ENCODE results near the gene AHCYL2.
A peak's percentile ranks its signal among the peaks of the same experiment; 100 is the strongest.
"Not testable (repeated sequence)": the region's sequence is repeated elsewhere in the genome, so short reads cannot be mapped to it uniquely, and the experiment has no call there.

Gene AHCYL2

GRCh38 chr7:129341816-129342806 lies 117.3 kb downstream of the AHCYL2 start:
- no peak for ATAC-seq (replicated peaks)
- Mint-ChIP-seq H3K9me3 (no peaks in the 10 kb centered on the region), H3K4me3 (no peak overlapping the region), H3K27ac (peak overlapping the region in 1 of 2 donors; percentile 16), H3K36me3 (ENCODE audit: insufficient read depth) (no peaks in the 10 kb centered on the region), H3K27me3 (no peaks in the 10 kb centered on the region), H3K4me1 (ENCODE audit: low read depth in 2 of 2) (peaks cover 8 to 13% of the 10 kb centered on the region in 2 donors)
- DNase-seq: no peak

- DNase-seq: peak; percentile 19
- Mint-ChIP-seq H3K4me1 (ENCODE audit: low read depth in 2 of 2) (peaks cover 8 to 13% of the 10 kb centered on the region in 2 donors), H3K9me3 (no peaks in the 10 kb centered on the region), H3K36me3 (ENCODE audit: insufficient read depth) (no peaks in the 10 kb centered on the region), H3K27ac (no peak overlapping the region), H3K4me3 (no peak overlapping the region), H3K27me3 (no peaks in the 10 kb centered on the region)
- ATAC-seq (replicated peaks): peak; percentile 46
Observed at GRCh38 chr7:129343099-129343700, 118.4 kb downstream of the AHCYL2 start.

GRCh38 chr7:129347330-129347729 lies 122.5 kb downstream of the AHCYL2 start:
- Mint-ChIP-seq H3K4me3 (no peak overlapping the region), H3K27me3 (no peaks in the 10 kb centered on the region), H3K36me3 (ENCODE audit: insufficient read depth) (peaks cover 3% of the 10 kb centered on the region), H3K27ac (no peak overlapping the region), H3K9me3 (no peaks in the 10 kb centered on the region), H3K4me1 (ENCODE audit: low read depth in 2 of 2) (peaks cover 4 to 8% of the 10 kb centered on the region in 2 donors)
- ATAC-seq (replicated peaks) (no peak), DNase-seq (no peak)

GRCh38 chr7:129348023-129348740 lies 123.4 kb downstream of the AHCYL2 start:
- Mint-ChIP-seq H3K27me3 (no peaks in the 10 kb centered on the region), H3K36me3 (ENCODE audit: insufficient read depth) (peaks cover 3% of the 10 kb centered on the region), H3K4me1 (ENCODE audit: low read depth in 2 of 2) (peaks cover 4 to 7% of the 10 kb centered on the region in 2 donors), H3K9me3 (no peaks in the 10 kb centered on the region), H3K4me3 (no peak overlapping the region), H3K27ac (no peak overlapping the region)
- ATAC-seq (replicated peaks) (no peak), DNase-seq (no peak)

DNA sequence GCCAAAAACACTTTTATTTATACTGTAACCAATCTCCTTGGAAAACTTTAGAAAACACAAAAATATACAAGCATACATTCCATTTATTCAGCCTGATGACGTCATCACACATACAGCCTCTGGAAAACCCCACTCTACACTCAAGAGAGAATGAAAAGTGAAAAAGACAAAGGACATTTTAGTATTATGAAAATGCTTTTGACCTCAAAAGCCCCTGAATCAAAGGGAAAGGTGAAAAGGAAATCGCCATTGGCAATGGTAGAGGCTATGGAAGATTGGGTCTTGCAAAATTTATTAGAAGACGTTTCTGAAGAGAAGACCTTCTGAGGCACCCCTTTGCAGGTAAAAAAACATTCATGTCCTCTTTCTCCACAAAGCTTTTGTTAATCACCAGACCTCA lies 126.5 kb downstream of the AHCYL2 start:
- H3K4me3 Mint-ChIP-seq: no peak overlapping the region
- H3K27ac Mint-ChIP-seq: no peak overlapping the region
- no peaks in the 10 kb centered on the region for H3K27me3 Mint-ChIP-seq
- ATAC-seq (replicated peaks) (no peak), DNase-seq (no peak)
- peaks cover 3% of the 10 kb centered on the region for H3K36me3 Mint-ChIP-seq (ENCODE audit: insufficient read depth)
- no peaks in the 10 kb centered on the region for H3K9me3 Mint-ChIP-seq
- H3K4me1 Mint-ChIP-seq (ENCODE audit: low read depth in 2 of 2): no peaks in the 10 kb centered on the region

DNA sequence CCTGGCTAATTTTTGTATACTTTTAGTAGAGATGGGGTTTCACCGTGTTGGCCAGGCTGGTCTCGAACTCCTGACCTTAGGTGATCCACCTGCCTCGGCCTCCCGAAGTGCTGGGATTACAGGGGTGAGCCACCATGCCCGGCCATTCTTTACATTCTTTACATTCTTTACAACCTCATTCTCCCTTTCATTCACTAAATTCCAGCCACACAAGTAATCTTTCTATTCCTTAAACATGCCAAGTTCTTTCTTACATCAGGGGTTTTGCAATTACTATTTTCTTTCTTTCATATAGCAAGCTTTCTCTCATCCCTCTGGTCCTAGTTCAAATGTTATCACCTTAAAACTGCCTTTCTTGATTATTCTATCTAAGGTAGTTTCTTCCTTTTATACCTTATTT lies 128.3 kb downstream of the AHCYL2 start:
- H3K27ac Mint-ChIP-seq; H3K9me3 Mint-ChIP-seq; H3K4me1 Mint-ChIP-seq (ENCODE audit: low read depth in 2 of 2); H3K4me3 Mint-ChIP-seq; DNase-seq; H3K27me3 Mint-ChIP-seq; ATAC-seq (replicated peaks); H3K36me3 Mint-ChIP-seq (ENCODE audit: insufficient read depth): not testable (repeated sequence)

GRCh38 chr7:129354428-129355157 lies 129.8 kb downstream of the AHCYL2 start:
- no peaks in the 10 kb centered on the region for H3K9me3 Mint-ChIP-seq

DNA sequence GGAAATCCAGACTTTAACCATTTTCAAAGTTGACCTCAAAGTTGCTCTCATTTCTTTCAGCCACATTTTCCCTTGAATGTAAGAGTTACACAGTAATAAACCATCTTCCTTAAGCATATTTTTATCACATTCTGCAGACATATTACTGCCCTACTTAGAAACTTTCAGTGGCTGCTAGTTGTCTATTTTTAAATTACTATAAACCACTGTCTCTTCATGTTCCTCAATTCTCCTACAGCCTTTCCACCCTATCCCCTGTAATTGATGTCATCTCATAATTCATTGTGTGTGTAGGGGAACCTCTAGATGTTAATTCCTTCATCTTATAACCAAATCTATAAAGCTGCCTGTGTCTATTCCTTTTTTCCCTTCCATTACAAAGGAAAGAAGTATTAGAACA lies 131.3 kb downstream of the AHCYL2 start:
- Mint-ChIP-seq H3K27me3 (no peaks in the 10 kb centered on the region), H3K4me1 (ENCODE audit: low read depth in 2 of 2) (peaks cover 4% of the 10 kb centered on the region in 2 donors), H3K9me3 (no peaks in the 10 kb centered on the region), H3K27ac (peak overlapping the region in 1 of 2 donors; percentile 25), H3K36me3 (ENCODE audit: insufficient read depth) (no peaks in the 10 kb centered on the region), H3K4me3 (no peak overlapping the region)
- DNase-seq (no peak), ATAC-seq (replicated peaks) (no peak)

More at GRCh38 chr7:129354428-129355157, 129.8 kb downstream of the AHCYL2 start:
- DNase-seq (no peak), ATAC-seq (replicated peaks) (no peak)
- H3K36me3 Mint-ChIP-seq (ENCODE audit: insufficient read depth): peaks cover 3% of the 10 kb centered on the region
- H3K27ac Mint-ChIP-seq: no peak overlapping the region
- H3K4me3 Mint-ChIP-seq: no peak overlapping the region
- peaks cover 4% of the 10 kb centered on the region in 2 donors for H3K4me1 Mint-ChIP-seq (ENCODE audit: low read depth in 2 of 2)
- no peaks in the 10 kb centered on the region for H3K27me3 Mint-ChIP-seq

DNA sequence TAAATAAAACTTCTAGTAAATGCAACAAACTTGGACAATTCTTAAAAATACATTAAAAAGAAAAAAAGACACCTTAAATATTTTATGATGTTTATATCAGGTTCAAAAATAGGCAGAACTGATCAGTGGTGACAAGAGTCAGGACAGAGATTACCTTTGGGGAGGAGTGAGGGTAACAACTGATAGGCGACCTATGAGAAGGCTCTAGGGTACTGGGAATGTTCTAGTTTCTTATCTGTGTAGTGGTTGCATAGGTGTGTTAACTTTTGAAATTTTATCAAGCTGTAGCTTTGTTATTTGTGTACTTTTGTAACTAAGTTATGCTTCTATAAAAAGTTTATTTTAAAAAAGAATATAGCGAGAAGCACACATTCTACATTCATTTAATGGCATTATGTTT lies 134.3 kb downstream of the AHCYL2 start:
- ATAC-seq (replicated peaks): no peak
- Mint-ChIP-seq H3K4me3 (no peak overlapping the region), H3K27me3 (no peaks in the 10 kb centered on the region), H3K27ac (no peak overlapping the region), H3K36me3 (ENCODE audit: insufficient read depth) (no peaks in the 10 kb centered on the region), H3K9me3 (no peaks in the 10 kb centered on the region), H3K4me1 (ENCODE audit: low read depth in 2 of 2) (peaks cover 4% of the 10 kb centered on the region in 2 donors)
- no peak for DNase-seq

- Mint-ChIP-seq H3K27ac (no peak overlapping the region), H3K27me3 (no peaks in the 10 kb centered on the region), H3K4me1 (ENCODE audit: low read depth in 2 of 2) (peaks cover 4% of the 10 kb centered on the region in 2 donors), H3K4me3 (no peak overlapping the region), H3K9me3 (no peaks in the 10 kb centered on the region), H3K36me3 (ENCODE audit: insufficient read depth) (no peaks in the 10 kb centered on the region)
- no peak for DNase-seq
- ATAC-seq (replicated peaks): no peak
Observed at GRCh38 chr7:129359638-129360037, 134.8 kb downstream of the AHCYL2 start.

GRCh38 chr7:129361771-129362170 lies 136.9 kb downstream of the AHCYL2 start:
- no peaks in the 10 kb centered on the region for H3K36me3 Mint-ChIP-seq (ENCODE audit: insufficient read depth)
- peaks cover 4% of the 10 kb centered on the region in 2 donors for H3K4me1 Mint-ChIP-seq (ENCODE audit: low read depth in 2 of 2)
- H3K9me3 Mint-ChIP-seq: no peaks in the 10 kb centered on the region
- no peak overlapping the region for H3K27ac Mint-ChIP-seq
- no peak for DNase-seq
- H3K27me3 Mint-ChIP-seq: no peaks in the 10 kb centered on the region
- no peak overlapping the region for H3K4me3 Mint-ChIP-seq
- ATAC-seq (replicated peaks): no peak

GRCh38 chr7:129362496-129362895 lies 137.7 kb downstream of the AHCYL2 start:
- peaks cover 4 to 5% of the 10 kb centered on the region in 2 donors for H3K4me1 Mint-ChIP-seq (ENCODE audit: low read depth in 2 of 2)

DNA sequence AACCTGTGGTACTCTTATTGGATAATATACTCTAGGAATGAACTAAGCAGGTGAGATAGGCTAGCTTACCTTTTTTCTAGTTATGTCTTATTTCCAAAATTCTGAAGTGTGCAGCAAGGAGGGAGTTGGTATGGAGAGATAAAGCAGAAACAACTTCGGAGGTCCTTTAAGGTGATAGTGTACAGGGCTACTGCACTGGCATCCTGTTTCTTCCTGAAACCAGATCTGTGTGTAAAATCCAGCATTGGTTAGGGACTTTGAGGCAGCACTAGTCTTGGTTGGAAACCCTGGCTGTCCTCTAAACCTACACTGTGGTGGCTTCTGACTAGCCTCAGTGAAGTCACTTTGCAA lies 142.5 kb downstream of the AHCYL2 start:
- no peaks in the 10 kb centered on the region for H3K27me3 Mint-ChIP-seq
- H3K4me3 Mint-ChIP-seq: peak overlapping the region; percentile 73

More at GRCh38 chr7:129362496-129362895, 137.7 kb downstream of the AHCYL2 start:
- Mint-ChIP-seq H3K27me3 (no peaks in the 10 kb centered on the region), H3K4me3 (no peak overlapping the region), H3K9me3 (no peaks in the 10 kb centered on the region), H3K27ac (no peak overlapping the region), H3K36me3 (ENCODE audit: insufficient read depth) (no peaks in the 10 kb centered on the region)
- no peak for ATAC-seq (replicated peaks)
- DNase-seq: no peak

More for the DNA sequence above, 142.5 kb downstream of the AHCYL2 start:
- peaks cover 13 to 15% of the 10 kb centered on the region in 2 donors for H3K4me1 Mint-ChIP-seq (ENCODE audit: low read depth in 2 of 2)
- H3K27ac Mint-ChIP-seq: no peak overlapping the region
- H3K9me3 Mint-ChIP-seq: no peaks in the 10 kb centered on the region
- DNase-seq (no peak), ATAC-seq (replicated peaks) (no peak)
- peaks cover 4% of the 10 kb centered on the region for H3K36me3 Mint-ChIP-seq (ENCODE audit: insufficient read depth)
